GM18498 (cell line): ENCODE data around the gene CELSR1.
"Not testable (repeated sequence)": the region's sequence is repeated elsewhere in the genome, so short reads cannot be mapped to it uniquely, and the experiment has no call there.

Experiments
- ATAC-seq: cut with Tn5 transposase; IDR thresholded peaks from one replicate; pipeline ENCODE4 v1.9.1; 2021; ENCODE audit warnings: mild to moderate bottlenecking, moderate library complexity; ENCODE audit not compliant: unreplicated experiment

Gene CELSR1

DNA sequence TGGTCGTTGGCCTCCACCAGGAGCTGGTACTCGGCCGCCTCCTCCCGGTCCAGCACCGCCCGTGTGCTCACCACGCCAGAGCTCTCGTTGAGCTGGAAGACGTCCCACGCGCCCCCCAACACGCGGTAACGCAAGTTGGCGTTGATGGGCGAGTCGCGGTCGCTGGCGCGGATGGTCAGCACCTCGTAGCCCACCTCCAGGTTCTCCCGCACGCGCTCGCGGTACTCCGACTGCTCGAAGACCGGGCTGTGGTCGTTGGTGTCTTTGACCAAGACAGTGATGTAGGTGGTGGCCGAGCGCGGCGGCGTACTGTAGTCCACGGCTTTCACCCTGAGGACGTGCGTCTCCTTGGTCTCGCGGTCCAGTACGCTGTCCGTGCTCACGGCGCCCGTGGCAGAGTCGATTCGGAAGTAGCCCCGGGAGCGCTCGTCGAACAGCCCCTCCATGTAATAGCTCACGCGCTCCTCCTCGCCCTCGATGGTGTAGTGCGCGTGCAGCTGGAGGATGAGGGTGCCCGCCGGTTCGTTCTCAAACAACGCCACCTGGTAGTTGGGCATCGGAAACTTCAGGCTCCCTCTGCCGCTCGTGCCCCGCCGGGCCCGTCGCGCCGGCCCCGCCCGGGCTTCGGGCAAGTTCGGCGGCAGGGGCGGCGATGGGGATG lies 1.4 kb downstream of the CELSR1 start:
- no peak for ATAC-seq

DNA sequence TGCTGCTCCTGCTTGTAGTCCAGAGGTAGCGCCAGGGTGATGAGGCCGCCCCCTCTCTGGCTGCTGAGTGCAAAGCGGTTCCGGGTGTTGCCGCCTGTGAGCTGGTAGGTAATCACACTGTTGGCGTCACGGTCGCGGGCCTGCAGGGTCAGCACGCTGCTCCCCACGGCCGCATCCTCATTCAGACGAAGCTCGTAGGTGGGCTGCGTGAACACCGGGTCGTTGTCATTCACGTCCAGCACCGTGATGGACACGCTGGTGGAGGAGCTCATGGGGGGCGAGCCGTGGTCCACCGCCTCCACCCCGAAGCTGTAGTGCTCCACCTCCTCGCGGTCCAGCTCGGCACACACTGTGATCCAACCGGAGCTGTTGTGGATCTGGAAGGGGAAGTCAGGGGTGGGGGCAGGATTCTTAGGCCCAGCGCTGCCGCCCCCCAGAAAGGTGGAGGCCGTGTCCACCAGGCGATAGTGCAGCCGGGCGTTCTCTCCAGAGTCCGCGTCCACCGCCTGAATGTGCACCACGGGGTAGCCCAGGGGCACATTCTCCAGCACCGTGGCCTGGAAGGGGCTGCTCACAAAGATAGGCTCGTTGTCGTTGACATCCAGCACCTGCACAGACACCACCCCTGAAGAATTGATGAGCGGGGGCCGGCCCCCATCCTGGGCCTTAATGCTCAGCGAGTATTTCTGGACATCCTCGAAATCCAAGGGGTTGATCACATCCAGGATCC lies 2.4 kb downstream of the CELSR1 start:
- ATAC-seq = no peak

DNA sequence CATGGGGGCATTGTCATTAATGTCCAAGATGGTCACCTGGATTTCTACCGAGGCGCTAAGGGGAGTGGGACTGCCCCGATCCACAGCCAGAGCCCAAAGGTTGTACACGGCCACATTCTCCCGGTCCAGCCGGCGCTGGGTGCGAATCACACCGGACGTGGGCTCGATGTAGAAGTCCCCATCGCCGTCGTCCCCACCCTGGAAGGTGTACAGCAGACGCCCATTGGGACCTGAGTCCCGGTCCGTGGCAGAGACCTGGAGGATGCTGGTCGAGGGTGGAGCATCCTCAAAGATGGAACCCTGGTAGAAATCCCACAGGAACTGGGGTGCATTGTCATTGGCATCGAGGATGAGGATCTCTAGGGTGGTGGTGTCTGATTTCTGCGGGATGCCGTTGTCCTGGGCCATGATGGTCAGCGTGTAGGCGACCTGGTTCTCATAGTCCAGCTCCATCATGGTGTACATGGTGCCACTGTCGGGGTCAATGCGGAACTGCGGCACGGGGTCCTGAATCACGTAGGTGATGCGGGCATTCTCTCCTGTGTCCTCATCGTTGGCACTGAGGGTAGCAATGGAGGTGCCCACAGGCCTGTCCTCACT lies 3.1 kb downstream of the CELSR1 start:
- no peak for ATAC-seq

DNA sequence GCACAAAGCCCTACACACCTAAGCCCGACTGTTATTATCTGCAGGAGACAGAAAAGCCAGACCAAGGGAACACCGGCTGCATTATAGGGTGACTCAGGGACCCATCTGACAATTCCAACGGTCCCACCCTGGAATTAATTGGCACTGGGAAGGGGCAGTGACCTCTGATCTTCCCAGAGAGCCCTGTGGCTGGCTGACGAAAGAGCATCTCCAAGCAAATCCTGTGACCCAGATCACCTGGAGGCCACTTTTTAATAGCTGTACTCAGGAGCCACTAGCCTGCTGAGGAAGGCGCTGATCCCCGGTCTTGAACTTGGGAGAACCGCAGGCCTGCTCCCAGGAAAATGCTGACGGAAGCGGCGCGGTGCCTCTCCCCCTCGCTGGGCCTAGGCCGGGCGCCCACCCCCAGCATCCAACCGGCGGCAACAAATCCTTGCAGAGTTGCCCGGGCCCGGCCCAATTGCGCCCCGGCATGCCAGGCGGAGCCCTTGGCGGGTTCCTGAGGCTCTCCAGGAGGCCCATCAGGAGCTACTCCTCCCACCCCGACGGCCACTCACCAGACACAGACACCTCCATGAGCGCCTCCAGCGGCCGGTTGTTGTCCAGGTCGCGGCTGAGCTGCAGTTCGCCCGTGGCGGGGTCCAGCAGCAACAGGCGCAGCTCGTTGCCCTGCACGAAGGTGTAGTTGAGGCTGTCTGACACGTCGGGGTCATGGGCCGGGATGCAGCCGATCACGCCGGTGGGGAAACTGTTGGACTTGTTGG lies 4.2 kb downstream of the CELSR1 start:
- no peak for ATAC-seq

DNA sequence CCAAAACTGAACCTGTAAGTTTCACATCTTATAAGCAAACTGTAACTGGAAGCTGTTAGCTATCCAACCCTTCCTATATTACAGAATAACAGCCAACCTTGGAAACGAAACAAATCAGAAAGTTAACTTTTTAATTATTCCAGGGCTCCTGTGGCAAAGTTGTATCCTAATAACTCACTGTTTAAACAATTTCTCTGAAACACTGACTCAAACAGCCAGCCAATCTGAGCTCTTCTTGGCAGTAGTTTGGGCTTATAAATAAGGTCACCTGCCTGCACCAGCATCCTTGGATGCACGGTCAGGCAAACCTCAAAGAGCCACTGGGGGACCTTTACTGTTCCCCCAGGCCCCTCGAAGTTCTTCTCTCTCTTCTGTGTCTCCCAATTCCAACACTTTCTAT lies 5.0 kb downstream of the CELSR1 start:
- no peak for ATAC-seq

DNA sequence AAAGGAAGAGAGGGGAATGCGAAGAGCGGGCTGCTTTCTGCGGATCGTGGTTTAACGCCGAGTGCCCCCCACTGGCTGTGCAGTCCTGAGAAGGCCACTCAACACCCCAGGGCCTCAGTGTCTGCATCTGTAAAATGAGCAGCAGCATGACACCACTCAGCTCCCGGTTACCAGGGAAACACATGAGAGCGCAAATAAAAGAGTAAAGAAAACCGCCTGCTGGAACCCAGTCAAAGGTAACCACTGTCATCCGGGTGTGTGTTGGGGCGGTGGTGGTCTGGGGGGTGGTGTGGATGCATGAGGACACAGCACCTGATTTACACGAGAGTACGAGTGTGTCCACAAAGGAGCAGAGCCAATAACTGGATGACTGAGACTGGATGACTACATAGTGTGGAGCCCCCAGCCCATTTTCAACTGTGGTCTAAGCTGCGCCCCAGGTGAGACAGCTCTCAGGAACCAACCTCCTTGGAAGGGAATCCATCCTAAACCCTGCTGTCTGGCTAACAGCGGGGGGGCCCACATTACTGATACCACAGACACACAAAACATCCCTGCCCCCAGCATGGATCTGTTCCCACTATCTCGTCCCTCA lies 5.7 kb downstream of the CELSR1 start:
- no peak for ATAC-seq

DNA sequence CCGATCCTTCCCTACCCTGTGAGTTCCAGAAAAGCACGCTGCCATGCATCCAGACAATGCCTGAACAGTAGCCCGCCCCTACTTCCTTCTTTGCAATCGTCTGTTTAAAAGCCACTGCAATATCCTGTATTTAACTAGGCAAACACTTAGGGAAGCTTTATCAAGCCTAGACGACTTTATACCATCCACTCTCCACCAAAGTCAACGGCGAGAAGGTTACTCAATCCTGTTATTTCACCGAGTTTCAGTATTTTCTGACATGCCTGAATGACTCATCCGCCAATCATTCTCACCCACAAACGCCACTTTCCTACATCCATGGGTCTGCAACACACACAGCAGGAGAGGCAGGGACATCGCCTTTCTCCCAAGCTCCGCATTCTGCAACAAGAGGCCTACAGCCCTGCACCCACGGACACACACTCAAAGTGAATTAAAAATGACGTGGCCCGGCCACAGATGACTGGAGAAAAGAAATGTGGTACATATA lies 9.3 kb downstream of the CELSR1 start:
- ATAC-seq = no peak

DNA sequence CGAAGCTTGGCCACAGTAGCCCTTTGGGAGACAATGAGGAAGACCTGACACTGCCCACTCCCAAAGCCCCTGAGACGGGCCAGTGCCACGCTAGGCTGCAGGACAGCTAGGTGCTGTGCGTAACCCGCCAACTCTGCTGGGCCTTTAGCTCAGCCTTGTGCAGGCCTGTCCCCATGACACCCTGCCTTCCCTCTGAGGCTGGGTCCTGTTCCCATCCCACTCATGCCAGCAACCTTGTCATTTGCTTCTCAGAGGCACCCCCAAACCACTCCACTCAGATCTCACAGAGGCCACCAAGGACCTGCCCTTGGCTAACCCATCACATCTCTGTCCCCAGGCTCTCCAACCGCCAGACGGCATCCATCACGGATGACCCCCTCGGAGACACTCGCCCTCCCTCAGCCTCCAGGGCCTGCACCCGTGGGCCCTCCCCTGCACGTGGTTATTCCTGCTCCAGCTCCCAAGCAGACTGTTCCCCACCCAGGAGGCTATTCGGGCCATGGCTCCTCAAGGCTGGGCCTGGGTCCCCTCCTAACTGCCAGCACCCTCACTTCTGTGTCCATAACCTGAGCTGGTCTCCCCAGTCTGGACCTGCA lies 11.1 kb downstream of the CELSR1 start:
- ATAC-seq = no peak

DNA sequence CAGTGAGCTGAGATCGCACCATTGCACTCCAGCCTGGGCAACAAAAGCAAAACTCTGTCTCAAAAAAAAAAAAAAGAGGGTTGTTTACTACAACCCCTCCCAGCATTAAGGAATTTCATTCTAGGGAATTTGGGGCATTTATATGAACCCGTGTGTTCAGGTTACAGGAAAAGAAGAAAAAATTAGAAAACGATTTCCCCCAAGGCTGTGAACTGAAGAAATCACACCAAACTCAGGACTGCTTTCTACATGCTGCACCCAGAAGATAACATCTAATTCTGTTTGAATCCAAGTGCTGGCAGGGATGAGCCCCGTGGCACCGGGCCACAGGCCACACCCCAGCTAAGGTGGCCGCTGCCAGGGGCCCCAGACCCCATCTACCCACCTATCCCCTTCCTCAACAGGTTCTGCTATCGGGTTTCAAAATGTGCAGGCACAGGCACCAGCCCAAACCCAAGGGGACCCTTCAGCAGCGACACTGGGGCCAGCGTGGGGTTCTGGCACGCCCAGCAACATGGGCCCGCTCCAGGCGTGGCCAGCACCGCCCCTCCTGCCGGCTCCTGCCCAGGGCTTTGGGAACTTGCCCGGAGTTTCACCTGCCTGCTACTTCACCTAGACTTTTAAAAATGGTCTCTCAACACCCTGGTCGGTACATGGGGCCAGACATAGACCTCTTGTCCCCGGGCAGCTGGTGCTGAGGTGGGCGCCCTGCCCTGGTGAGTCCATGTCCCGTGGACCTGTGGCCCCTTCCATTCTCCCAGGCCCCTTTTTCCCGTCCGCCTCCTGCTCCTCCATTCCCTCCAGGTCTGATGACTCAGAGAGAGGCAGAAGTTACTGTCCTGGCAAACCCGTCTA lies 11.8 kb downstream of the CELSR1 start:
- no peak for ATAC-seq

DNA sequence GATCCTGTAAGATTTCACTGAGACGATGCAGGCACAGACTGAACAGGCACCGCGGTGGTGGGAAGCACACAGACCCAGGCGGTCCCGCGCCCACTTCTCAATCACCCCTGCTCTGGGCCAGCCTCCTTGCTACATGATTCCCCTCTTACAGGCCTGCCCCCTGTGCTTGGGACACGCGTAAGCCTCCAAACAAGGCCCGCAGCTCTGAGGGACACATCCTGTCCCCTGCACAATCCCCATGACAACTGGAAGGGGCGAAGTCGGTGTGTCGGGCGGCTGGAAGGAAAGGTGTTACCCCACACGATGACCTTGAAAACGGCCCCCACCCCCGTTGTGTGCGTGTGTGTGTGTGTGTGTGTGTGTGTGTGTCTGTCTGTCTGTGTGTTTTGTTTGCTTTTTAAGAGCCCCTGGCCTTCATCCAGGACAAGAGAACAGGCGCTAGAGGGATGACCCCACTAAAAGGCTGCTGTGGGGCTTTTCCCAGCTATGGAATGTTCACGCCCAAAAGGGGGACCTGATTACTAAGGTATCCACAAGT lies 13.1 kb downstream of the CELSR1 start:
- ATAC-seq = no peak

DNA sequence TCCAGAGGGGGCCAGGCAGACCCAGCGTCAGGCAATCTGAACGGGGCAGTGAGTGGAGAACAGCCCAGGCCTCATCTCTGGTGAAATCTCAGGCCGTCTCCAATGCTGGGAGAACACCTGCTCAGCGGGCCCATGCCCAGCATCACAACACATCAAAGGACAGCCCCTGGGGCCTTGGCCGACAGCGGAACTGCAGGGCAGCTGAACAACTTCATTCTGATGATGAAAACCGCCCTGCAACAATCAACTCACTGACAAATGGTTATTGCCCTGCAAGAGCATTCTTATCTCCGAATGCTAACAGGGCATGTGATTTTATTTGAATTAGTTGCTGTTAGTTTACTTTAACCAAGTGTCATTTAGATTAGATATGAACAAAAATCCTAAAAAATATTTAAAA lies 14.6 kb downstream of the CELSR1 start:
- no peak for ATAC-seq

DNA sequence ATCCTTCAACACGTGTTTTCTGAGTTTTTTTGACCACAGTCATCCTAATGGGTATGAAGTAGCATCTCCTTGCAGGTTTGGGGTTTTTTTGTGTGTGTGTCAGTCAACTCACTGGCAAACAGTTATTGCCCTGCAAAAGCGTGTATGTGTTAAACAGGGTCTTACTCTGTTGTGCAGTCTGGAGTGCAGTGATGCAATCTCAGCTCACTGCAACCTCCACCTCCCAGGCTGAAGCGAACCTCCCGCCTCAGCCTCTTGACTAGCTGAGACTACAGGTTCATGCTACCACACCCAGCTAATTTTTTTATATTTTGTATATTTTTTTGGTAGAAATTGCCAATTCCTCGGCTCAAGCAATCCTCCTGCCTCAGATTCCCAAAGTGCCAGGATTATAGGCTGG lies 15.4 kb downstream of the CELSR1 start:
- no peak for ATAC-seq

DNA sequence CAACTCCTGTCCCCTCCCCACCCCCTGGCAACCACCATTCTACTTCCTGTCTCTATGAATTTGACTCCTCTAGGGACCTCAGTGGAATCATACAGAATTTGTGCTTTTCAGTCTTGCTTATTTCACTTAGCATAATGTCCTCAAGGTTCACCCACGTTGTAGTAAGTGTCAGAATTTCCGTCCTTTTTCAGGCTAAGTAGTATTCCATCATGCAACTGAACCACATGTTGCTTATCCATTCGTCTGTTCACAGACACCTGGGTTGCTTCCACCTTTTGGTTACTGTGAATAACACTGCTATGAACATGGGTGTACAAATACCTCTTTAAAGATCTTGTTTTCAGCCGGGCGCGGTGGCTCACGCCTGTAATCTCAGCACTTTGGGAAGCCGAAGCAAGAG lies 16.5 kb downstream of the CELSR1 start:
- no peak for ATAC-seq

DNA sequence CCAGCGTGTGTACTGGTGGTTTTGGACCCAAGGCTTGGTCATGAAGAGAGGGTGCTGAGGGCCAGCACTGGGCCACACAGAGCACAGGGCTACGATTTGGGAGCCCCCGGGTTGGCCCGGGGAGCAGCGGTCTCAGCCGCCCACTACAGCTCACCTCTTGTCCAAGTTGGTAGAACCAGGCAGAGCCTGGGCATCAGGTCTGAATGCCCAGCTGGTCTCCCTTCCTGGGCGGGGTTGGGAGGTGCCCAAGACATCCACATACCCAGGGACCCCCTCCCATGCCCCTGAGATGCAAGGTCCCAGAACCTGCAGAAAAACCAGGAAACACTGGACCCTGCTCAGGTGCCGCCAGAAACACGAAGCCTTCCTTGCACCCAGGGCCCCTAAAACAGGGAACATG lies 18.0 kb downstream of the CELSR1 start:
- ATAC-seq = no peak

DNA sequence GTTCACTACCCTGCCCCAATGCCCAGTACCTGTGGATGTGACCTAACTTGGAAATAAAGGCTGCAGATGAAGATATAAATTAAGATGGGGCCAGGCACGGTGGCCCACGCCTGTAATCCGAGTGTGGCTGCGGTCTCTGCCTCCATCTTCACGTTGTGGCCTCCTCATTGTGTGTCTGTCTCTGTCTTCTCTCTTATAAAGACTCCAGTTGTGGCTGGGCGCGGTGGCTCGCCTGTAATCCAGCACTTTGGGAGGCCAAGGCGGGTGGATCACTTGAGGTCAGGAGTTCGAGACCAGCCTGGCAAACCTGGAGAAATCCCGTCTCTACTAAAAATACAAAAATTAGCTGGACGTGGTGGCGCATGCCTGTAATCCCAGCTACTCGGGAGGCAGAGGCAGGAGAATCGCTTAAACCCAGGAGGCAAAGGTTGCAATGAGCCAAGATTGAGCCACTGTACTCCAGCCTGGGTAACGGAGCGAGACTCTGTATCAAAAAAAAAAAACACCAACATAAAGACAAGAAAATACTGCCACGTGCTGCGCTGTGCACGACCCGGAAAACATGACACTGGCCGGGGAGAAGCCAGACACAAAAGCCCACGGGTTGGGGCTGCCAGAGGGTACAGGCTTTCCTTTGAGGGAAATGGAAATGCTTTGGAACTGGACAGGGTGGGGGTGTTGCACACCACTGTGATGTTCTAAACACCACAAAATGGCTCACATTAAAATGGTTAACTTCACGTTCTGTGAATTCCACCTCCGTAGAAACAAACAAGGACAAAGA lies 18.7 kb downstream of the CELSR1 start:
- ATAC-seq = no peak

DNA sequence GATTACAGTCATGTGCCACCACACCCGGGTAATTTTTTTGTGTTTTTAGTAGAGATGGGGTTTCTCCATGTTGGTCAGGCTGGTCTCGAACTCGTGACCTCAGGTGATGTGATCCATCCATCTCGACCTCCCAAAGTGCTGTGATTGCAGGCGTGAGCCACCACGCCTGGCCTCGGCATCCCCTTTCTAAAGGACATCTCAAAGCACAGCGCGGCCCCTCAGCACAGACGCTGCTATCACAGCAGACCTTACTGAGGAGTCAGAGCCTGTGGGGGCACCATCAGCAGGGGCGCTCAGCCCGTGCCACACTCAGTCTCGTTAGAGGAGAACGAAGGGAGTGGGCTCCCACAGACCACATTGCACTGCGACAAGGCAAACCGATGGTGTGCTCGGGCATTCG lies 19.4 kb downstream of the CELSR1 start:
- ATAC-seq = no peak

DNA sequence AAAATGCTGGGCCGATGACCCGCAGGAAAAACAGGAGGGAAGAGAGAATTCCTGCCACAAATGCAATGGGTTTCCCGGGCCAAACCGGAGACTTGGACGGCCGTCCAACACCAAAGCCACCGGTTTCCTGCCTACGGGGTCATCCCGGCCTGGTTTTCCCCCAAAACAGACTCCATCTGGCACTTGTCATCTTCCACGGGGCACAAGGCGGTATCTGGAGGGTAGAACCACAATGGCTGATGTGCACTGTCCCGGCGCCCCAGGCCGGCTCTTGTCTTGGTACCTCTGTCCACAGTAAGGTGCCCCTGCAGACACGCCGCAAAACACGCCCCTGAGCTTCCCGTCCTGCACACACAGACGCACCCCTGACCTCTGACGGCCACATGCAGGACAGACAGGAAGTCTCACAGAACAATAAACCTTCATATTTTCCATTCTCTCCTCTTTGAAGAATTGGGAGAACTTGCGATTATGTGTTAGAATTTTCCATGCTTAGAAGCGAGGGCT lies 20.1 kb downstream of the CELSR1 start:
- no peak for ATAC-seq

DNA sequence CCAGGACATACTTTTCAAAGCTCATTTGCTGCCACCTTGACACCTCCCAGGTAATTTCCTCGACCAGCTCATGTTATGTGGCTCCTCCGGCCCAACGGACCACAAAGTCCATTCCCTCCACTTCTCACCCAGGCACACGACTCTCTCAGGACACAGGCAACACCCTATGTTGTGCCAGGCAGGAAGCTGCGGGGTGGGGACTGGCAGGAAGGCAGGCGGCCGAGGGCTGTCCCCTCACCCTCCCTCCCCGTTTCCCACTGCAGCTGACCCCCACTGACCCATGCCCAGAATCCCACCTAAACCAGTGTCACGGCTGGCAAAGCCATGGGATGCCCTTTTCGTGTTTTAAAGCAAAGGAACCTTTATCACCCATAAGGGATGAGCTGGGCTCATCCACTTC lies 20.8 kb downstream of the CELSR1 start:
- ATAC-seq = no peak

DNA sequence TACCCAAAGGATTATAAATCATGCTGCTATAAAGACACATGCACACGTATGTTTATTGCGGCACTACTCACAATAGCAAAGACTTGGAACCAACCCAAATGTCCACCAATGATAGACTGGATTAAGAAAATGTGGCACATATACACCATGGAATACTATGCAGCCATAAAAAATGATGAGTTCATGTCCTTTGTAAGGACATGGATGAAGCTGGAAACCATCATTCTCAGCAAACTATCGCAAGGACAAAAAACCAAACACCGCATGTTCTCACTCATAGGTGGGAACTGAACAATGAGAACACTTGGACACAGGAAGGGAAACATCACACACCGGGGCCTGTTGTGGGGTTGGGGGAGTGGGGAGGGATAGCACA lies 21.3 kb downstream of the CELSR1 start:
- ATAC-seq = not testable (repeated sequence)
